HepG2 (cell line): ENCODE measurements around the gene GPATCH3. TPM values are rescaled to one million over a fixed set of nuclear protein-coding genes. Genes with fewer than 3 reads are reported as not detected.

Experiments used
- ATAC-seq: fragments of 200-7000 bp; cut with Tn5 transposase; 3 replicates; pipeline ENCODE4 v1.9.1; 2020; ENCODE audit warnings: mild to moderate bottlenecking, moderate library complexity
- BruUV-seq: library from RNA; stranded (reverse); fragments of 400-500 nt; replicated peaks from 2 replicates; lab custom pipeline; 2021; lab: Mats Ljungman, UMichigan
- CTCF ChIA-PET: fragments of 300-600 bp; formaldehyde crosslinking; extraction: SDS; loops from one replicate; lab custom pipeline; 2021; ENCODE audit warnings: low total read pairs, inconsistent platforms, low intra/inter-chr PET ratio; lab: Yijun Ruan, JAX
- POLR2A ChIA-PET: fragments of 350-600 bp; sonication (Branson Sonifier 250); formaldehyde crosslinking; loops from one replicate; lab custom pipeline; 2020; ENCODE audit warnings: antibody characterized with exemption, inconsistent platforms; lab: Yijun Ruan, JAX
- DNase-seq: peaks from one replicate; pipeline ENCODE4 v3.0.0-alpha.2; 2015; ENCODE audit warnings: low spot score
- FAIRE-seq: peaks from 3 replicates; lab custom pipeline; 2011; peaks lifted over from hg19 to GRCh38; lab: Jason Lieb, UNC
- H2AFZ ChIP-seq: one replicate; pipeline ENCODE4 v1.6.1; 2011; ENCODE audit warnings: low read length, inconsistent platforms
- H3K27ac ChIP-seq: fragments of 300-600 bp; 3 replicates; pipeline ENCODE4 v1.8.0; 2011; ENCODE audit warnings: mixed run types, mild to moderate bottlenecking, mixed read lengths, low read length, inconsistent platforms; ENCODE audit not compliant: insufficient read depth; ENCODE audit errors: extremely low read length
- H3K27me3 ChIP-seq, 2 experiments: fragments of 200-600 bp in 1 of 2; 2 replicates in 1 of 2; 3 replicates in 1 of 2; pipeline versions ENCODE4 v1.6.0 to v1.8.0; 2011; ENCODE audit warnings: low read length in 2 of 2, mild to moderate bottlenecking in 2 of 2, moderate library complexity in 2 of 2, inconsistent platforms in 1 of 2; ENCODE audit not compliant: insufficient read depth in 2 of 2, control insufficient read depth in 1 of 2
- H3K36me3 ChIP-seq, 2 experiments: fragments of 200-600 bp in 1 of 2; replicated peaks in 1 of 2; 2 replicates in 1 of 2; 3 replicates in 1 of 2; pipeline versions ENCODE4 v1.5.1 to v1.8.0; 2011; ENCODE audit warnings: low read length in 2 of 2, inconsistent platforms in 1 of 2; ENCODE audit not compliant: insufficient read depth in 2 of 2, control insufficient read depth in 1 of 2
- H3K4me1 ChIP-seq: 2 replicates; pipeline ENCODE4 v1.5.1; 2012; ENCODE audit warnings: low read length, inconsistent platforms; ENCODE audit not compliant: insufficient read depth
- H3K4me2 ChIP-seq: 2 replicates; pipeline ENCODE4 v1.6.0; 2011; ENCODE audit warnings: low read depth, low read length, inconsistent platforms
- H3K4me3 ChIP-seq, 3 experiments: fragments of 200-600 bp in 1 of 3; sonication (generic), shearing (Covaris generic) in 1 of 3; replicated peaks in 1 of 3; 2 replicates each; pipeline ENCODE4 v1.5.1; 2011 to 2016; ENCODE audit warnings: low read length in 3 of 3, inconsistent platforms in 2 of 3, low read depth in 2 of 3, mild to moderate bottlenecking in 2 of 3, control low read depth in 1 of 3, mixed read lengths in 1 of 3; ENCODE audit not compliant: insufficient read depth in 1 of 3
- H3K79me2 ChIP-seq: one replicate; pipeline ENCODE4 v1.6.1; 2011; ENCODE audit warnings: low read length, inconsistent platforms; ENCODE audit not compliant: insufficient read depth
- H3K9ac ChIP-seq: 2 replicates; pipeline ENCODE4 v1.6.0; 2011; ENCODE audit warnings: mild to moderate bottlenecking, low read depth, low read length, inconsistent platforms; ENCODE audit not compliant: insufficient read depth
- H3K9me3 ChIP-seq: 2 replicates; pipeline ENCODE4 v1.5.1; 2012; ENCODE audit warnings: mild to moderate bottlenecking, low read length
- H4K20me1 ChIP-seq: 2 replicates; pipeline ENCODE4 v1.6.0; 2011; ENCODE audit warnings: inconsistent platforms, mild to moderate bottlenecking, low read length, moderate library complexity; ENCODE audit not compliant: insufficient read depth
- HHEX ChIP-seq: IDR thresholded peaks from 2 replicates; pipeline ENCODE4 v1.6.1; 2016; ENCODE audit warnings: control low read depth
- HMG20B ChIP-seq: conservative IDR thresholded peaks from 2 replicates; pipeline ENCODE4 v1.6.1; 2016; ENCODE audit warnings: missing genetic modification reagents, missing compliant biosample characterization
- HNRNPLL ChIP-seq: fragments of 200-400 bp; formaldehyde crosslinking; IDR thresholded peaks from 2 replicates; pipeline ENCODE4 v1.6.1; 2017; ENCODE audit warnings: mild to moderate bottlenecking, low read depth, low read length; ENCODE audit not compliant: poor library complexity, severe bottlenecking
- HOXA5 ChIP-seq: sonication (generic); formaldehyde crosslinking; IDR thresholded peaks from 2 replicates; pipeline ENCODE4 v1.4.0; 2020; ENCODE audit warnings: missing genetic modification reagents
- NFIB ChIP-seq: sonication (generic); formaldehyde crosslinking; IDR thresholded peaks from 2 replicates; pipeline ENCODE4 v1.9.0; 2021; ENCODE audit warnings: missing genetic modification reagents, mild to moderate bottlenecking, borderline replicate concordance
- POLR2A ChIP-seq, 2 experiments: IDR thresholded peaks; 2 replicates each; pipeline ENCODE4 v1.6.1; 2011; ENCODE audit warnings: low read depth in 2 of 2, low read length in 2 of 2, mild to moderate bottlenecking in 1 of 2, moderate library complexity in 1 of 2; ENCODE audit not compliant: insufficient read depth in 1 of 2
- RCOR2 ChIP-seq: IDR thresholded peaks from 2 replicates; pipeline ENCODE4 v1.6.1; 2016; ENCODE audit warnings: missing biosample characterization, missing genetic modification reagents
- RFXANK ChIP-seq: IDR thresholded peaks from 2 replicates; pipeline ENCODE4 v1.6.1; 2016
- SMARCC2 ChIP-seq: fragments of 450-650 bp; IDR thresholded peaks from 2 replicates; pipeline ENCODE4 v1.6.1; 2017; ENCODE audit warnings: antibody characterized with exemption, mild to moderate bottlenecking
- SOX5 ChIP-seq: IDR thresholded peaks from 2 replicates; pipeline ENCODE4 v1.6.1; 2016; ENCODE audit warnings: borderline replicate concordance
- TAF15 ChIP-seq: fragments of 200-400 bp; formaldehyde crosslinking; IDR thresholded peaks from one replicate; pipeline ENCODE4 v1.6.1; 2018; ENCODE audit warnings: mild to moderate bottlenecking, low read depth, low read length; ENCODE audit not compliant: poor library complexity, severe bottlenecking
- TCF12 ChIP-seq, 2 experiments: fragments of 450-650 bp in 1 of 2; sonication (generic) in 1 of 2; formaldehyde crosslinking in 1 of 2; IDR thresholded peaks; 2 replicates each; pipeline versions ENCODE4 v1.6.1 to v1.8.0; 2017 to 2022; ENCODE audit warnings: antibody characterized with exemption in 1 of 2, mild to moderate bottlenecking in 1 of 2, missing genetic modification reagents in 1 of 2, moderate library complexity in 1 of 2
- THYN1 ChIP-seq: sonication (generic); formaldehyde crosslinking; IDR thresholded peaks from 2 replicates; pipeline ENCODE4 v1.8.1; 2023; ENCODE audit warnings: low read depth, mild to moderate bottlenecking, moderate library complexity, missing genetic modification reagents, borderline replicate concordance
- ZBTB3 ChIP-seq: sonication (generic); formaldehyde crosslinking; IDR thresholded peaks from 2 replicates; pipeline ENCODE4 v1.4.0; 2020; ENCODE audit warnings: low read depth, mild to moderate bottlenecking, moderate library complexity, missing genetic modification reagents, borderline replicate concordance
- ZNF331 ChIP-seq: sonication (generic); formaldehyde crosslinking; IDR thresholded peaks from 2 replicates; pipeline ENCODE4 v1.4.0; 2020; ENCODE audit warnings: missing genetic modification reagents
- ZNF382 ChIP-seq: sonication (generic); formaldehyde crosslinking; IDR thresholded peaks from 2 replicates; pipeline ENCODE4 v1.5.0; 2020; ENCODE audit warnings: missing genetic modification reagents, mild to moderate bottlenecking, borderline replicate concordance
- ZNF644 ChIP-seq: IDR thresholded peaks from 2 replicates; pipeline ENCODE4 v1.6.1; 2016; ENCODE audit warnings: low read depth
- ZNF850 ChIP-seq: sonication (generic); formaldehyde crosslinking; conservative IDR thresholded peaks from 2 replicates; pipeline ENCODE4 v1.9.0; 2021; ENCODE audit warnings: mild to moderate bottlenecking, missing genetic modification reagents
- WGBS: methylation state at CpG from one replicate; pipeline ENCODE4 v1.1.6; 2017; ENCODE audit warnings: low lambda C conversion rate; 5-methylcytosine and 5-hydroxymethylcytosine counted together
- in situ Hi-C: cut with HindIII; loops from 2 replicates; pipeline ENCODE4 v1.10.0; 2017; ENCODE audit warnings: low pct_unique_long_range_greater_than_20kb; ENCODE audit not compliant: extremely low pct_ligation_motif_present
- intact Hi-C: fragments of 100-400 bp; cut with micrococcal nuclease; formaldehyde crosslinking; loops from one replicate; pipeline ENCODE4 v1.10.0; 2022; ENCODE audit not compliant: unreplicated experiment
- polyA plus RNA-seq, 8 experiments: library from polyadenylated mRNA; depleted of rRNA in 3 of 8; stranded (reverse) in 7 of 8; unstranded in 1 of 8; fragments of >200 nt; fragmentation: Illumina TruSeq in 4 of 8; extraction: Trizol in 4 of 8; gene quantifications; 2 replicates each; pipeline versions ENCODE4 v1.2.1 to v1.2.3, GENCODE V29; 2011 to 2016; ENCODE audit warnings: low read depth in 4 of 8, missing spikeins in 1 of 8, mixed read lengths in 1 of 8; ENCODE audit not compliant: insufficient read depth in 1 of 8
- total RNA-seq, 5 experiments: library from RNA; depleted of rRNA; stranded (reverse); fragments of >200 nt; fragmentation: Illumina TruSeq; extraction: Trizol; gene quantifications; 2 replicates each; pipeline ENCODE4 v1.2.3, GENCODE V29; 2016; ENCODE audit warnings: low read depth in 1 of 5
- TF ChIP-seq, protein P1 (sequence below): sonication (generic); formaldehyde crosslinking; IDR thresholded peaks from 2 replicates; pipeline ENCODE4 v1.4.0; 2020; ENCODE audit warnings: missing genetic modification reagents
- TF ChIP-seq, protein P2 (sequence below): sonication (generic); formaldehyde crosslinking; IDR thresholded peaks from 2 replicates; pipeline ENCODE4 v1.4.0; 2020; ENCODE audit warnings: missing genetic modification reagents
- TF ChIP-seq, protein P3 (sequence below): sonication (generic); formaldehyde crosslinking; IDR thresholded peaks from 2 replicates; pipeline ENCODE4 v1.9.0; 2021; ENCODE audit warnings: missing genetic modification reagents, borderline replicate concordance
- TF ChIP-seq, protein P4 (sequence below): IDR thresholded peaks from 2 replicates; pipeline ENCODE4 v1.6.1; 2016; ENCODE audit warnings: control low read depth

The GPATCH3 gene
- total and polyA plus RNA-seq, 2 of the 13 experiments (the other 11 are each of a cell fraction or from before 2014, with no cell fraction given), result 8.3 to 11.0 TPM

DNA sequence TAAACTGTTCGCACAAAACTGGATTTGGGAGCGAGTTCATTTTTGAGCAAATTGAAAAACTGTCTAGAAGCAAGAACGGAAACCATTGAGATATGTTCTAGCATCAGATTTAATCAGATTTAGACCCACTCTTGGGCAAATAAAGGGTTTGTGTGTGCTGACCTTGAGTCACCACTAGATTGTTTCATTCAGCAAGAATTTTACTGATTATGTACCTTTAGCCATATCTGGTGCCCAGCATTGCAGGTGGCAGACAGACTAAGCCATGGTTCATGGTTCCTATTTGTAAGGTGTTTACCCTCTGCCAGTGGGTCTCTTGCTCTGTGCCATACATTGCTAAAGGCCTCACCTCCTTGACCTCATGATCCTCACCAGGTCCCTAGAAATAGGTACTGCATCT, 22.6 kb upstream of the GPATCH3 start:
- Histone ChIP-seq H2AFZ (no peak overlapping the region), H3K27me3 (no peaks in the 10 kb centered on the region; a peak in 1 of 5 replicates), H3K4me1 (peaks cover 51% of the 10 kb centered on the region), H3K9ac (peak overlapping the region; percentile 94), H3K79me2 (peaks cover 43% of the 10 kb centered on the region), H3K36me3 (peaks cover 10 to 29% of the 10 kb centered on the region in 2 experiments), H3K4me3 (peak overlapping the region; percentile 64 to 98 (median 82)), H3K9me3 (no peaks in the 10 kb centered on the region), H4K20me1 (peaks cover 4% of the 10 kb centered on the region; the same call in 1 of the 2 replicates), H3K27ac (peak overlapping the region; percentile 77), H3K4me2 (peak overlapping the region; percentile 97)
- intact Hi-C loops, result no loop called here
- WGBS, result 73% methylated on average over 3 of the region's 3 CpGs
- no TSS peak for BruUV-seq
- DNase-seq, result peak; percentile 43
- no peak for ATAC-seq
- no peak for FAIRE-seq
- in situ Hi-C loops, result no loop called here
- CTCF ChIA-PET, result no interaction called here
- POLR2A ChIA-PET, result interaction anchor here (3.4 kb wide), 1 partner anchor 9 kb away, joined by 31 read pairs; the partner anchor contains the start of gene NR0B2
- no peak for TF ChIP-seq RFXANK (CRISPR knock-in tag)
- no peak for TF ChIP-seq HMG20B (CRISPR knock-in tag)
- TF ChIP-seq, protein P1, sequence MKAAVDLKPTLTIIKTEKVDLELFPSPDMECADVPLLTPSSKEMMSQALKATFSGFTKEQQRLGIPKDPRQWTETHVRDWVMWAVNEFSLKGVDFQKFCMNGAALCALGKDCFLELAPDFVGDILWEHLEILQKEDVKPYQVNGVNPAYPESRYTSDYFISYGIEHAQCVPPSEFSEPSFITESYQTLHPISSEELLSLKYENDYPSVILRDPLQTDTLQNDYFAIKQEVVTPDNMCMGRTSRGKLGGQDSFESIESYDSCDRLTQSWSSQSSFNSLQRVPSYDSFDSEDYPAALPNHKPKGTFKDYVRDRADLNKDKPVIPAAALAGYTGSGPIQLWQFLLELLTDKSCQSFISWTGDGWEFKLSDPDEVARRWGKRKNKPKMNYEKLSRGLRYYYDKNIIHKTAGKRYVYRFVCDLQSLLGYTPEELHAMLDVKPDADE (CRISPR knock-in tag), result no peak
- TF ChIP-seq HOXA5 (CRISPR knock-in tag), result 0 out of 2 replicates have a peak, but pooled peaks have one; percentile 32
- TF ChIP-seq ZNF644 (CRISPR knock-in tag), result no peak
- no peak for TF ChIP-seq ZNF850 (CRISPR knock-in tag)
- TF ChIP-seq ZNF331 (CRISPR knock-in tag), result 0 out of 2 replicates have a peak, but pooled peaks have one; percentile 9
- TF ChIP-seq POLR2A (IDR thresholded peaks at IDR 0.05; ENCODE audit: insufficient read depth in 1 of 2, low read depth in 2 of 2, low read length in 2 of 2), result 0 out of 4 replicates have a peak, but pooled peaks of 1 of the 2 experiments have one; percentile 21
- TF ChIP-seq SOX5 (CRISPR knock-in tag), result 0 out of 2 replicates have a peak, but pooled peaks have one; percentile 29
- no peak for TF ChIP-seq NFIB (CRISPR knock-in tag)
- no peak for TF ChIP-seq THYN1 (CRISPR knock-in tag)
- no peak for TF ChIP-seq TAF15
- TF ChIP-seq ZBTB3, result no peak
- TF ChIP-seq HNRNPLL, result no peak
- TF ChIP-seq TCF12 (IDR thresholded peaks at IDR 0.05), result no peak
- TF ChIP-seq TCF12 (CRISPR knock-in tag; IDR thresholded peaks at IDR 0.05), result no peak
- no peak for TF ChIP-seq ZNF382
- no peak for TF ChIP-seq RCOR2
- no peak for TF ChIP-seq SMARCC2
- no peak for TF ChIP-seq HHEX (CRISPR knock-in tag)
- TF ChIP-seq, protein P2, sequence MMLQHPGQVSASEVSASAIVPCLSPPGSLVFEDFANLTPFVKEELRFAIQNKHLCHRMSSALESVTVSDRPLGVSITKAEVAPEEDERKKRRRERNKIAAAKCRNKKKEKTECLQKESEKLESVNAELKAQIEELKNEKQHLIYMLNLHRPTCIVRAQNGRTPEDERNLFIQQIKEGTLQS (CRISPR knock-in tag), result 0 out of 2 replicates have a peak, but pooled peaks have one; percentile 13
- TF ChIP-seq, protein P3, sequence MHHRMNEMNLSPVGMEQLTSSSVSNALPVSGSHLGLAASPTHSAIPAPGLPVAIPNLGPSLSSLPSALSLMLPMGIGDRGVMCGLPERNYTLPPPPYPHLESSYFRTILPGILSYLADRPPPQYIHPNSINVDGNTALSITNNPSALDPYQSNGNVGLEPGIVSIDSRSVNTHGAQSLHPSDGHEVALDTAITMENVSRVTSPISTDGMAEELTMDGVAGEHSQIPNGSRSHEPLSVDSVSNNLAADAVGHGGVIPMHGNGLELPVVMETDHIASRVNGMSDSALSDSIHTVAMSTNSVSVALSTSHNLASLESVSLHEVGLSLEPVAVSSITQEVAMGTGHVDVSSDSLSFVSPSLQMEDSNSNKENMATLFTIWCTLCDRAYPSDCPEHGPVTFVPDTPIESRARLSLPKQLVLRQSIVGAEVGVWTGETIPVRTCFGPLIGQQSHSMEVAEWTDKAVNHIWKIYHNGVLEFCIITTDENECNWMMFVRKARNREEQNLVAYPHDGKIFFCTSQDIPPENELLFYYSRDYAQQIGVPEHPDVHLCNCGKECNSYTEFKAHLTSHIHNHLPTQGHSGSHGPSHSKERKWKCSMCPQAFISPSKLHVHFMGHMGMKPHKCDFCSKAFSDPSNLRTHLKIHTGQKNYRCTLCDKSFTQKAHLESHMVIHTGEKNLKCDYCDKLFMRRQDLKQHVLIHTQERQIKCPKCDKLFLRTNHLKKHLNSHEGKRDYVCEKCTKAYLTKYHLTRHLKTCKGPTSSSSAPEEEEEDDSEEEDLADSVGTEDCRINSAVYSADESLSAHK (CRISPR knock-in tag), result no peak
- TF ChIP-seq, protein P4, sequence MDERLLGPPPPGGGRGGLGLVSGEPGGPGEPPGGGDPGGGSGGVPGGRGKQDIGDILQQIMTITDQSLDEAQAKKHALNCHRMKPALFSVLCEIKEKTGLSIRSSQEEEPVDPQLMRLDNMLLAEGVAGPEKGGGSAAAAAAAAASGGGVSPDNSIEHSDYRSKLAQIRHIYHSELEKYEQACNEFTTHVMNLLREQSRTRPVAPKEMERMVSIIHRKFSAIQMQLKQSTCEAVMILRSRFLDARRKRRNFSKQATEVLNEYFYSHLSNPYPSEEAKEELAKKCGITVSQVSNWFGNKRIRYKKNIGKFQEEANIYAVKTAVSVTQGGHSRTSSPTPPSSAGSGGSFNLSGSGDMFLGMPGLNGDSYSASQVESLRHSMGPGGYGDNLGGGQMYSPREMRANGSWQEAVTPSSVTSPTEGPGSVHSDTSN (CRISPR knock-in tag), result no peak
